ENCODE measurements around the gene PAPSS1.
"Not testable (repeated sequence)": the region's sequence is repeated elsewhere in the genome, so short reads cannot be mapped to it uniquely, and the experiment has no call there.

The PAPSS1 gene

GRCh38 chr4:107725281-107725859, 5.3 kb upstream of the PAPSS1 start:
- DNase-seq = no peak

- DNase-seq = not testable (repeated sequence)
Observed at GRCh38 chr4:107723331-107723730, 3.3 kb upstream of the PAPSS1 start.

- DNase-seq = no peak
Observed at GRCh38 chr4:107721436-107722100, 1.5 kb upstream of the PAPSS1 start.

GRCh38 chr4:107719207-107719921, 670 bp downstream of the PAPSS1 start:
- no peak for DNase-seq

GRCh38 chr4:107718351-107718965, 1.6 kb downstream of the PAPSS1 start:
- DNase-seq = no peak

- DNase-seq = no peak
Observed at GRCh38 chr4:107714256-107714655, 5.8 kb downstream of the PAPSS1 start.

- no peak for DNase-seq
Observed at GRCh38 chr4:107712236-107712635, 7.8 kb downstream of the PAPSS1 start.

- DNase-seq = peak; percentile 69
Observed at GRCh38 chr4:107711831-107712230, 8.2 kb downstream of the PAPSS1 start.

- DNase-seq = no peak
Observed at GRCh38 chr4:107710493-107711459, 9.3 kb downstream of the PAPSS1 start.

GRCh38 chr4:107709916-107710315, 10.1 kb downstream of the PAPSS1 start:
- DNase-seq = no peak

GRCh38 chr4:107708225-107708624, 11.8 kb downstream of the PAPSS1 start:
- DNase-seq = no peak

- DNase-seq = no peak
Observed at GRCh38 chr4:107705742-107706556, 14.1 kb downstream of the PAPSS1 start.

GRCh38 chr4:107701565-107701964, 18.5 kb downstream of the PAPSS1 start:
- no peak for DNase-seq

GRCh38 chr4:107699466-107700206, 20.4 kb downstream of the PAPSS1 start:
- no peak for DNase-seq

GRCh38 chr4:107696187-107696586, 23.8 kb downstream of the PAPSS1 start:
- not testable (repeated sequence) for DNase-seq

- DNase-seq = no peak
Observed at GRCh38 chr4:107693132-107693531, 26.9 kb downstream of the PAPSS1 start.

GRCh38 chr4:107692202-107692601, 27.8 kb downstream of the PAPSS1 start:
- DNase-seq = no peak

- DNase-seq = no peak
Observed at GRCh38 chr4:107691378-107691777, 28.7 kb downstream of the PAPSS1 start.

- DNase-seq = no peak
Observed at GRCh38 chr4:107689912-107690587, 30.0 kb downstream of the PAPSS1 start.

GRCh38 chr4:107688421-107688820, 31.6 kb downstream of the PAPSS1 start:
- DNase-seq = no peak

Data from NCI-H524 treated with DMSO at 0.1 percent for 48 hours (cell line).